HG02840 (cell line): ENCODE data around the gene PHLPP2.

Source experiments
- ATAC-seq: cut with Tn5 transposase; IDR thresholded peaks from one replicate; pipeline ENCODE4 v1.9.1; 2021; ENCODE audit warnings: mild to moderate bottlenecking, moderate library complexity, moderate number of reproducible peaks; ENCODE audit not compliant: unreplicated experiment, low FRiP score

Gene PHLPP2

GRCh38 chr16:71724320-71724751, at the start of gene PHLPP2:
PHLPP2 (minus strand) TSS chr16:71724701; CDS start chr16:71714795, 9,906 bp downstream.
- no peak for ATAC-seq

- no peak for ATAC-seq
Measured at GRCh38 chr16:71771571-71771970, 47.1 kb upstream of the PHLPP2 start.

GRCh38 chr16:71769222-71769621, 44.7 kb upstream of the PHLPP2 start:
- ATAC-seq = no peak

- ATAC-seq = no peak
Measured at GRCh38 chr16:71767060-71767900, 42.8 kb upstream of the PHLPP2 start.

- no peak for ATAC-seq
Measured at GRCh38 chr16:71762186-71762585, 37.7 kb upstream of the PHLPP2 start.

- no peak for ATAC-seq
Measured at GRCh38 chr16:71761097-71761496, 36.6 kb upstream of the PHLPP2 start.

GRCh38 chr16:71758293-71758760, 33.8 kb upstream of the PHLPP2 start:
- ATAC-seq = no peak

GRCh38 chr16:71754652-71755051, 30.2 kb upstream of the PHLPP2 start:
- no peak for ATAC-seq

- no peak for ATAC-seq
Measured at GRCh38 chr16:71754108-71754507, 29.6 kb upstream of the PHLPP2 start.

- no peak for ATAC-seq
Measured at GRCh38 chr16:71748226-71748625, 23.7 kb upstream of the PHLPP2 start.

- ATAC-seq = no peak
Measured at GRCh38 chr16:71746442-71747046, 22.0 kb upstream of the PHLPP2 start.

GRCh38 chr16:71738855-71739254, 14.4 kb upstream of the PHLPP2 start:
- ATAC-seq = no peak

GRCh38 chr16:71737501-71737900, 13.0 kb upstream of the PHLPP2 start:
- ATAC-seq = no peak

- no peak for ATAC-seq
Measured at GRCh38 chr16:71734511-71734910, 10.0 kb upstream of the PHLPP2 start.

- ATAC-seq = no peak
Measured at GRCh38 chr16:71732587-71732986, 8.1 kb upstream of the PHLPP2 start.

GRCh38 chr16:71727551-71728324, 3.2 kb upstream of the PHLPP2 start:
- ATAC-seq = no peak

- no peak for ATAC-seq
Measured at GRCh38 chr16:71726476-71727315, 2.2 kb upstream of the PHLPP2 start.

- peak; percentile 73 for ATAC-seq
Measured at GRCh38 chr16:71723537-71724319, 773 bp downstream of the PHLPP2 start.

GRCh38 chr16:71722801-71723536, 1.5 kb downstream of the PHLPP2 start:
- ATAC-seq = peak; percentile 35
